Activated naive CD8-positive, alpha-beta T cell (primary cell): ENCODE data around the gene ATP8B2.
"Not testable (repeated sequence)": the region's sequence is repeated elsewhere in the genome, so short reads cannot be mapped to it uniquely, and the experiment has no call there.

Source experiments
- H3K27ac Mint-ChIP-seq: one replicate; pipeline ENCODE4 v1.8.0; 2021; ENCODE audit warnings: mixed read lengths
- H3K27me3 Mint-ChIP-seq: one replicate; pipeline ENCODE4 v1.8.0; 2021; ENCODE audit warnings: mixed read lengths
- H3K36me3 Mint-ChIP-seq: one replicate; pipeline ENCODE4 v1.8.0; 2021; ENCODE audit warnings: mixed read lengths
- H3K4me1 Mint-ChIP-seq: one replicate; pipeline ENCODE4 v1.8.0; 2021; ENCODE audit warnings: low read depth, mixed read lengths
- H3K4me3 Mint-ChIP-seq: one replicate; pipeline ENCODE4 v1.8.0; 2021; ENCODE audit warnings: mild to moderate bottlenecking, mixed read lengths
- H3K9me3 Mint-ChIP-seq: one replicate; pipeline ENCODE4 v1.8.0; 2021; ENCODE audit warnings: low read depth, mixed read lengths

The ATP8B2 gene

DNA sequence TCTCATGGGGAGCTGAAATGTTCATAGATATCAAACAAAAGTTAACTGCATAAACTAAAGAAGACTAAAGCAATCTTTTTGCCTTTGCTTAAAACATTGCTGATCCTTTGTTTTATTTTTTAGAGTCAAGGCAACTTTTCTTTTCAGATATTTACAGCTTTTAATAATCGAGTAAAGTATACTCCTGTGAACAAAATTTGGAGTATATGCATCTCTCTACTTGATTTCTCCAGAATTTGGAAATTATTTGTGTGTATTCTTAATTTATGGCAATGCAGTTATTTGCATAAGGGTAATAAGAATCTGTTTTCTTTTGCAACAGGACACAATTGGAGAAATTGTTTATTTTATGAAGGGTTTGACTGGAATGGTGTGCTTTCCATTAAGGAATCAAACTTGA is 8.6 kb upstream of the ATP8B2 start:
- Mint-ChIP-seq H3K27ac (no peak overlapping the region), H3K36me3 (peaks cover 2% of the 10 kb centered on the region), H3K4me1 (no peaks in the 10 kb centered on the region), H3K27me3 (no peaks in the 10 kb centered on the region), H3K9me3 (no peaks in the 10 kb centered on the region), H3K4me3 (no peak overlapping the region)

DNA sequence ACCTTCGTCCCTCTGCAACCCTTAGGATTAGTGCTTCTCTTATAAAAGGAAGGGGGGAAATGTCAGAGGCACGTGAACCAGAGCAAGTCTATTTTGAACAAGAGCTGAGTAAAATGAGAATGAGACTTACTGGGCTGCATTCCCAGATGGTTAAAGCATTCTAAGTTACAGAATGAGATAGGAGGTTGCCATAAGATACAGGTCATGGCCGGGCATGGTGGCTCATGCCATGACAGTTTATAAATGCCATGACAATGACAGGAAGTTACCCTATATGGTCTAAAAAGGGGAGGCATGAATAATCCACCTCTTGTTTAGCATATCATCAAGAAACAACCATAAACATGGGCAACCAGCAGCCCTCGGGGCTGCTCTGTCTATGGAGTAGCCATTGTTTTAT is 6.9 kb upstream of the ATP8B2 start:
- peaks cover 2% of the 10 kb centered on the region for H3K36me3 Mint-ChIP-seq
- no peaks in the 10 kb centered on the region for H3K9me3 Mint-ChIP-seq
- no peak overlapping the region for H3K4me3 Mint-ChIP-seq
- H3K27me3 Mint-ChIP-seq = no peaks in the 10 kb centered on the region
- H3K27ac Mint-ChIP-seq = no peak overlapping the region
- H3K4me1 Mint-ChIP-seq = no peaks in the 10 kb centered on the region

DNA sequence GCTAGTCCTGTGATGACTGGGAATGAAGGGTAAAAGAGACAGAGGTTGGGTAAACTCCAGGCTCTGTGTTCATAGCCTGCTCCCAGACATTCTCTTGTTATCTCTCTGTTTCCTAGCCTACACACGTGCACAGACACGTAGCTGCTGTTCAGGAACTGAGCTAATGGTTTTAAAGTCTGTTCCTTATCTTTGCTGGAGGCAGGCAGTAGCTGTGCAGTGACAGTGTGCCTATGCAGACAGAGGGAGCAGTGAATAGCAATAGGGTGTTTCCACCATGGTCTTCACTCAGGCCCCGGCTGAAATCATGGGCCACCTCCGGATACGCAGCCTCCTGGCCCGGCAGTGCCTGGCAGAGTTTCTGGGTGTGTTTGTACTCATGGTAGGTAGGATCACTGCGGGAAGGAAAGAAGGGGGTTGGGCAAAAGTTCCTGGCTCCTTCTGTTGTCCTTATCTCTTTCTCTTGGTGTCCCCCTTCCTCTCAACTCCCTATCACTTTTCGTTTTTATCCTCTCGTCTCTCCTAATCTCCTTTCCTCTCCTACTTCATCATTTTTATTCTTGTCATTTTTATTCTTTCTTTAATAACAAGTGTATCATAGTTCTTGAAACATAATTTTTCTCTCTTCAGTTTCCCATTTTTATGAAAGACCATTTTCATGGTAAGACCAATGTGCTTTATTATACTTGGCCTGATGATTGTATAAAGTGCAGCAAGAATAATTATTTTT is 4.3 kb upstream of the ATP8B2 start, which contains the start of gene AQP10:
TSS of gene AQP10 (plus strand) at position 212 of the 727 bp plus-strand sequence. CDS start at position 275, 63 bp downstream.
- no peak within 1 kb of the TSS for H3K27ac Mint-ChIP-seq
- H3K9me3 Mint-ChIP-seq = no peaks in the 10 kb centered on the region
- peaks cover 2% of the 10 kb centered on the region for H3K36me3 Mint-ChIP-seq
- peaks cover 8% of the 10 kb centered on the region for H3K4me1 Mint-ChIP-seq
- H3K4me3 Mint-ChIP-seq = no peak within 1 kb of the TSS
- H3K27me3 Mint-ChIP-seq = no peaks in the 10 kb centered on the region

DNA sequence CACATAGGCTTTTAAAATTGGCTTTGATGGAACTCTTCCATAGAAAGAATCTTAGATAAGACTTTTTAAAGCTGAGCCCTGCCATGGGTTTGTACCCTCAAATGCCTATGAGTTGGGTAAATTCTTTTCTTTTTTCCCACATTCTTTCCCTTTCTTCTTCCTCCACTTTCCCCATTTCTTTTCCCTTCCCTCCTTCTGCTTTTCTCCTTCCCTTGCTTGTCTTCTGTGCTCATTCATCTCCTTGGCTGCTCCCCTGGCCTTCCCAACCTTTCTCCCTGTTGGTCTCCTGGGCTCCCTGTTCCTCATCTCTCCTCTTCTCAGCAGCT is 3.8 kb upstream of the ATP8B2 start:
- H3K4me3 Mint-ChIP-seq, H3K27ac Mint-ChIP-seq, H3K9me3 Mint-ChIP-seq, H3K36me3 Mint-ChIP-seq, H3K27me3 Mint-ChIP-seq: not testable (repeated sequence)
- peaks cover 12% of the 10 kb centered on the region for H3K4me1 Mint-ChIP-seq

DNA sequence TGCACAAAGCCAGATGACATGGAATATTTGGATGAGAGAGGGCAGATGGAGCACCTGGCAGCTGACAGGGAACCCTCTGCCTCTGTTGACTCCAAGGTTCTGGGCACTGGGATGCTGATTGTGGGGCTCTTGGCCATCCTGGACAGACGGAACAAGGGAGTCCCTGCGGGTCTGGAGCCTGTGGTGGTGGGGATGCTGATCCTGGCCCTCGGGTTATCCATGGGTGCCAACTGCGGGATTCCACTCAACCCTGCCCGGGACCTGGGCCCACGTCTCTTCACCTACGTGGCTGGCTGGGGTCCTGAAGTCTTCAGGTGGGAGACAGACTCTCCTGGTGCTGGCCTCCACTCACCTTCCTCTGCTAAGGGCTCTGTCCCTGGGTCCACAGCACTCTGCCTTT is 1.8 kb upstream of the ATP8B2 start:
- no peak overlapping the region for H3K27ac Mint-ChIP-seq
- H3K36me3 Mint-ChIP-seq = no peaks in the 10 kb centered on the region
- peaks cover 27% of the 10 kb centered on the region for H3K4me1 Mint-ChIP-seq
- H3K27me3 Mint-ChIP-seq = no peaks in the 10 kb centered on the region
- H3K9me3 Mint-ChIP-seq = no peaks in the 10 kb centered on the region
- no peak overlapping the region for H3K4me3 Mint-ChIP-seq

DNA sequence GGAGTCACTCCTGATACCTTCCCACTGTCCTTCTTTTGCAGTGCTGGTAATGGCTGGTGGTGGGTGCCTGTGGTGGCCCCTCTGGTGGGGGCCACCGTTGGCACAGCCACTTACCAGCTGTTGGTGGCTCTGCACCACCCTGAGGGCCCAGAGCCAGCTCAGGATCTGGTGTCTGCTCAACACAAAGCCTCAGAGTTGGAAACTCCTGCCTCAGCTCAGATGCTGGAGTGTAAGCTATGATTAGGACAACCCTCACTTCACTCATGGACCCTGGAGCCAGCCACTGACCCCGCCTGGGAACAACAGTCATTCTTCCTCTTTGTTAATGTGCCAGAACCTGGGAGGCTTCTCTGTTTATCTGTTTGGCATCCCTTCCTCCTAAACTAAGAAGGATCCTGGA is 1.1 kb upstream of the ATP8B2 start:
- Mint-ChIP-seq H3K9me3 (no peaks in the 10 kb centered on the region), H3K36me3 (no peaks in the 10 kb centered on the region), H3K4me1 (peaks cover 31% of the 10 kb centered on the region), H3K4me3 (peak overlapping the region; percentile 95), H3K27me3 (no peaks in the 10 kb centered on the region), H3K27ac (peak overlapping the region; percentile 76)

DNA sequence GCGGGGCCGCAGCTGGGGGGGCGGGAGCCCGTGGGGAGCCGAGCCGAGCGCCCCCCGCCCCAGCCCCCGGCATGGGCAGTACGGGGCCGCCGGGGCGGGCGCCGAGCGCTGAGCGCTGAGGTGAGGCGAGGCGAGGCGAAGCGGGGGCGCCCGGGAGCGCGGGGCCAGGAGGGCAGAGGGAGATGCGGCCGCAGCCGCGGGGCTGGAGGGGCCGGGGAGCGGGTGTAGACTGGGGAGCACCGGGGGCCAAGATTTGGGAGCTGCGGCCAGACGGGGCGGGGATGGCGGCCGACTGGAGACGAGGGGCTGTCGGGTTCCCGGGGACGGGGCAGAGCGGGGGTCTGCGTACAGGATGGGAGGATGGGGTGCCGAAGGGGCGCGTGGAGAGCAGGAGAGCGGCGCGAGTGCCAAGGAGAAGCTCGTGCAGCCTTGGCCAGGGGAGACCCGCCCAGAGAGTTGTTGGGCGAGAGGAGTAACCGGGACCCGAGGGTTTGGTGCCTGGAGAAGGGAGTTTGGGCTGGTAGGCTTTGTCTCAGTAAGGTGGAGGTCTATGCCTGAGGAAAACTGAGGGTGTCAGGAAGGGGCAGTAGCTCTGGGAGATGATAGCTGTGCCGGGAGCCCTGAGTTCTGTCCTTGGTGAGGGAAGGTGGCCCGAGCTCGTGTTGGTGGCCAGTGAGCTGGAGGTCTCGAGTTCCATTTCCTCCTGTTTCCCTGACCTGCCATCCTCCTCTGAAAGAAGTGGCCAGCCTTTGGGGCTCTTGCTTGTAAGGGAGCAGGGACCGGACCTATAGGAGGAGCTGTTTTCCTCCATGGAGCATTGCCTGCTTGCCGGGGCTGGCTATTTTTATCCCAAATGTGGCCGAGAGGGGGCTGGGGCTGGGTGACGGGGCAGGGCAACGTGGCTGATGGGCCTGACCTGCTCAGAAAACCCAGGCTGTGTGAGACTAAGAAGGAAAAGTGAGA is 539 bp downstream of the ATP8B2 start:
- Mint-ChIP-seq H3K27me3 (no peaks in the 10 kb centered on the region), H3K27ac (peak overlapping the region; percentile 93), H3K4me3 (peak overlapping the region; percentile 96), H3K36me3 (peaks cover 2% of the 10 kb centered on the region), H3K4me1 (peaks cover 47% of the 10 kb centered on the region), H3K9me3 (no peaks in the 10 kb centered on the region)

DNA sequence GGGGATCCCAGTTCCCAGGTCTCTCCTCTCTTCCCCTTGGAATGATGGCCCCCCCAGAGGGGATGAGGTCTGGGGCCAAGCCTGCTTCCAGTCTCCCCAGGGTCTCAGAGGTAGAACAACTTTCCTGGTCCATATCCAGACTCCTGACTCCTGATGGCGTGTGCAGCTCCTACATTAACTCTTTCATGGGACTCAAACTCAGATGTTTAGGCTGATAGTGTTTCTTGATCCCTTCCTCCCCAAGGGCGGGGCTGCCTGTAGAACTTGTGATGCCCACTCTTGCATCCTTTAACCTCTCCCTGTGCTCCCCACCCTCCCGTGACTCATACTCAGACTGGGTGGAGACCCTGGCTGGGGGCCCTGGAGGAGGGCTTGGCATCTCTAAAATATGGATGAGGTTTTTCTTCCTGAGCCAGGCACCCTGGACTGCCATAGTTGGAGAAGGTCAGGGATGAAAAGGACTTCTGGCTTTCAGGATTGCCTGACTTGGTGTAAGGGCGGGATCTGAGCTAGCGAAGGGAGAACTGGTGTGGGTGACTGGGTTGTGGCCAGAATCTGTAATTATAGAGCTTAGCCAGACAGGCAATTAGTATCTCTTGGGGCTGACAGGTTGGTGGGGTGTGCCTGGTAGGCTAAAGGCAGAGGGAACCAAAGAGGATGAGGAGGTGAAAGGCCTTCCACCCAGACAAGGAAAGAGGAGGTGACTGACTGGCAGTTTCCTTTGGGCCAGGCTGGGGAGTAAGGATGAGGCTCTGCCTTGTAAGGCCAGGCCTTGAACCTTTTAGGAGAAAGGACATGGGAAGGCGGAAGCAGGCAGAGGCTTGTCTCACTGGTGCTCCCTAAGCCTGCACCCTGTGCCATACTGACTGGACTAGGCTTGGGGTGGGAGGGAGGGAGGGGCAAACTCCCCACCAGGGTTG is 1.5 kb downstream of the ATP8B2 start:
- H3K4me3 Mint-ChIP-seq = peak overlapping the region; percentile 96
- peaks cover 9% of the 10 kb centered on the region for H3K36me3 Mint-ChIP-seq
- H3K9me3 Mint-ChIP-seq = no peaks in the 10 kb centered on the region
- peaks cover 55% of the 10 kb centered on the region for H3K4me1 Mint-ChIP-seq
- peak overlapping the region; percentile 93 for H3K27ac Mint-ChIP-seq
- no peaks in the 10 kb centered on the region for H3K27me3 Mint-ChIP-seq

DNA sequence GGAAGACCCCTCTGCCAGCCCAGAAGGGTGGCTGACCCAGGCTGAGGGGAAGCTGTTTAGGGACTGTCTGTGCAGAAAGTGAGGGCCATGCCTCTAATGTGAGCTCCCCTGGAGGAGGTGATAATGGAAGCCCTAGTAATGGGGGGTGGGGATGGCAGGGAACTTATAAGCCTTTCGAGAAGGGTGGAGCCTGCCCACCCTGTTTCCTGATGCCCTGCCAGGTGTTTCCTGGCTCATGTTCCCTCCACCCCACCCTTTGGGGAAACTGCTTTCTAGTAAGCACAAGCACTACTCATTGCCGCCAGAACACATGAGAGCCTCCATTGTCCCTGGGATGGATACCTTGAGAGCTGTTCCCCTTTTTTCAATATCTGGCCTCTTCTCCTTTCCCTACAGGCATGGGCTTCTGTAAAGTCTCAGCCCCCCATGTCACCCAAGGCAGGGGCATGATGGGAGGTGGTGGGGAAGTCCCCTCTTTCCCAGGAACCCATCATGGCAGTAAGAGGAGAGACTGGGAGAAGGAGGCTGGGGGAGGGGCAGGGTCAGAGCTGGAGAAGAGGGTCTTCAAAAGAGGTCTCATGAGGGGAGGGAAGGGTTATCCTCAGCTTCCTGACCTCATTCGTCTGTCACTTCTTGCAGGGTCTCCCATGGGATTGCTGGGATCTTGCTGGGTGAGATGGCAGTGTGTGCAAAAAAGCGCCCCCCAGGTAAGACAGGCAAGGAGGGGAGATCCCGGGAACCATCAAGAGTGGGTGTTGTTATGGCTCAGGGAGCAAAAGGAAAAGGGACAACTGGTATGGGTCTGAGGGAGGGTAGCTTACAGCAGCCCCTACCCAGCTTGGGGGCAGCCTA is 2.4 kb downstream of the ATP8B2 start:
- Mint-ChIP-seq H3K27me3 (no peaks in the 10 kb centered on the region), H3K4me1 (peaks cover 63% of the 10 kb centered on the region), H3K27ac (peak overlapping the region; percentile 66), H3K9me3 (no peaks in the 10 kb centered on the region), H3K4me3 (peak overlapping the region; percentile 83), H3K36me3 (peaks cover 11% of the 10 kb centered on the region)

DNA sequence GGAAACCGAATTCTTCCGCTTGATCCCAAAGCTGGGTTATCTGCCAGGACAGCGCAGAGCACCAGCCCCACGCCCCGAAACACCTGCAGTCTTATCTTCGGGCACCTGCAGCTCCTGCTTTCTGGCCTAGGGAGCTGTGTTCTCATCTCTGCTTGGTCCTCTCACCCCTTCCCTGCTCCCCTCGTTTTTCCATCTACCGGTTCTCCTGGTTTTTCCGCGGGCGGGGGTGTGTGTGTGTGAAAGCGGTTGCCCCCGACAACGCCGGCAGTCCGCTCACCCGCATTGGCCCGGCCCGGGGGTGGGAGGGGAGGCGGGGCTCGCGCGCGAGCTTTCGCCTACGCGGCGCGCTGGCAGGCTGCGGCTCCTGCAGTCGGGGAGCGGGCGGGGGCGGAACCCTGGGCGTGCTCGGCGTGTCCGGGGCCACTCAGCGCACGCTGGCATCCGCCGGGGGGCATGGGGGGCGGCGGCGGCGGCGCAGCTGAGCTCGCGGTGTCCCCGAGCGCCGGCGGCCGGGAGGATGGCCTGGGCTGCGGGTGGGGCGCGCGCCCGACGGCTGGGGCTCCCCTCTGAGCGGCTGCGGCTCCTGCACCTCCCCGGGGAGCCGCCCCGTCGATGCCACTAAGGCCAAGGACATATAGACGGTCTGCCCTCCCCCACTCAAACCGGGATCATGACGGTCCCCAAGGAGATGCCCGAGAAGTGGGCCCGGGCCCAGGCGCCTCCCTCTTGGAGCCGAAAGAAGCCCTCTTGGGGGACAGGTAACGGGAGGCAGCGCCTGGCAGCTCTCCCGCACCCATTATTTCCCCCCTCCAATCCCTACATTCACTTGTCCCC is 3.2 kb downstream of the ATP8B2 start:
- Mint-ChIP-seq H3K27ac (peak overlapping the region; percentile 96), H3K9me3 (no peaks in the 10 kb centered on the region), H3K4me1 (peaks cover 66% of the 10 kb centered on the region), H3K27me3 (no peaks in the 10 kb centered on the region), H3K4me3 (peak overlapping the region; percentile 83), H3K36me3 (peaks cover 11% of the 10 kb centered on the region)

DNA sequence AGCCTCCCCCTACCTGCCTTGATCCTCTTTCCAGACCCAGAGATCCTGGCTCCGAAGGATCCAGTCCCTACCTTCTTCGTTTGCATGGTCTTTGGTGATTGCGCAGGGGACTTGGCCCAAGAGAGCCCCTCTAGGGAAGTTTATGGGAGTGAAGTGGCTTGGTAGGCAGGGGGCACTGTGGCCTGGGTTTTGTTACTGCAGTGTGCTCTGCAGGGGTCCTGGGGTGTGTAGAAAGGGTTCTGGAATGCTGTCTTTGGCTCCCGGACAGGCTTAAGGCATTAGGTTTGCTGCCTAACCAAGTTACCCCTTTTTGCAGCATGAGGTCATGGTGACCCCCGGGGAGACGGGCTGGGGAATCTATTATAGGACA is 3.8 kb downstream of the ATP8B2 start:
- Mint-ChIP-seq H3K27ac (peak overlapping the region; percentile 96), H3K4me1 (peaks cover 69% of the 10 kb centered on the region)

DNA sequence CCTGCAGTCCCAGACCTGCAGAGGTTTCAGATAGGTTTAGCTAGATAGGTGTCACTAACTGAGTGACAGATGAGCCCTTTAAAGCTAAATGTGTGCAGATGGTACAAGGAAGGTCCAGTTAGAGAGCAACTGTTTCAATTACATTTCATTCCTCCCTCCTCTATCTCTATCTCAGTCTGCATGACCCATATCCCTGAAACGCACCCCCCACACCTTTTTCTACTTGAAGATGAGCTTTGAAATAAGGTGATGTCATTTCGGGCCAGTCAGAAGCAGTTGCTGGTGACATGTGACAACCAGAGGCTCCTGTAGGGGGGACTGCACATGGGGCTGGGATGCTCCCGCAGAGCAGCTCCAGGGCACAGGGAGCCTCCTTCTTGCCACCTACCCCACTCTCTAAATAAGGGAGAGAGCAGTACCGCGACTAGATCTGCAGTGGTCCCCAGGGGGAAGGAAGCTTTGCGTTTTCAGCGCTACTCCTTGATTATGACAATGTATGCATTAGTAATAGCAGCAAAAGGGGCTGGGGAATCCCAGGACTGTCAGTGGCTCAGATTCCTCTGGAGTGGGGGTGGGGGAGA is 4.3 kb downstream of the ATP8B2 start:
- Mint-ChIP-seq H3K36me3 (peaks cover 13% of the 10 kb centered on the region), H3K27me3 (no peaks in the 10 kb centered on the region), H3K4me1 (peaks cover 69% of the 10 kb centered on the region), H3K9me3 (no peaks in the 10 kb centered on the region), H3K4me3 (peak overlapping the region; percentile 82), H3K27ac (peak overlapping the region; percentile 96)

More for the DNA sequence above, 3.8 kb downstream of the ATP8B2 start:
- H3K27me3 Mint-ChIP-seq = no peaks in the 10 kb centered on the region
- peaks cover 13% of the 10 kb centered on the region for H3K36me3 Mint-ChIP-seq
- H3K9me3 Mint-ChIP-seq = no peaks in the 10 kb centered on the region
- peak overlapping the region; percentile 82 for H3K4me3 Mint-ChIP-seq

DNA sequence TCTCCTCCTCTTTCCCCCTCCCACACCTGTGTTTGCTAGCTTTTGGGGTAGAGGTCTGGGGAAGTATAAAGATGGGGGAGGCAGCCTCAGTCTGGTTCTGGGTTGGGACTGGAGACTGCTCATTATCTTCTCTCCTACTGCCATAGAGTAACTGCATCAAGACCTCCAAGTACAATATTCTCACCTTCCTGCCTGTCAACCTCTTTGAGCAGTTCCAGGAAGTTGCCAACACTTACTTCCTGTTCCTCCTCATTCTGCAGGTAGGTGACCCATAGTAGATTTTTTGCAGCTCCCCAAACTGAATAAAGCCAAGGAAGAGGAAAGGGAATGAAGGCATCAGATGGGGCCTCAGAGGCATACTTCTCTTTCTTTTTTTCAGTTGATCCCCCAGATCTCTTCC is 5.3 kb downstream of the ATP8B2 start:
- H3K4me3 Mint-ChIP-seq = peak overlapping the region; percentile 82
- peaks cover 79% of the 10 kb centered on the region for H3K4me1 Mint-ChIP-seq
- H3K27ac Mint-ChIP-seq = peak overlapping the region; percentile 47
- no peaks in the 10 kb centered on the region for H3K9me3 Mint-ChIP-seq
- H3K36me3 Mint-ChIP-seq = peaks cover 13% of the 10 kb centered on the region
- no peaks in the 10 kb centered on the region for H3K27me3 Mint-ChIP-seq
